KOPT-K1 (cell line): ENCODE measurements around the gene NQO2.

Experiments
- H3K27ac ChIP-seq: fragments of 200-600 bp; sonication (generic); 2 replicates; pipeline ENCODE4 v1.5.1; 2016; ENCODE audit warnings: antibody characterized with exemption, mild to moderate bottlenecking, low read depth, low read length; ENCODE audit not compliant: poor library complexity, severe bottlenecking
- H3K36me3 ChIP-seq: fragments of 200-600 bp; sonication (generic); 2 replicates; pipeline ENCODE4 v1.5.1; 2017; ENCODE audit warnings: antibody characterized with exemption, mild to moderate bottlenecking, low read length, moderate library complexity; ENCODE audit not compliant: insufficient read depth
- H3K9me3 ChIP-seq: fragments of 200-600 bp; sonication (generic); 2 replicates; pipeline ENCODE4 v1.5.1; 2017; ENCODE audit warnings: antibody characterized with exemption, low read length, mild to moderate bottlenecking; ENCODE audit not compliant: insufficient read depth, poor library complexity, severe bottlenecking

The NQO2 gene

GRCh38 chr6:2999618-3000557 lies at the start of gene NQO2:
NQO2 (plus strand) TSS chr6:2999894; CDS start chr6:3006553, 6,659 bp downstream.
- Histone ChIP-seq H3K36me3 (peaks cover 5% of the 10 kb centered on the region; the same call in 1 of the 2 replicates), H3K27ac (peak within 1 kb of the TSS; percentile 82), H3K9me3 (no peaks in the 10 kb centered on the region)

GRCh38 chr6:2950713-2951112 lies 49.0 kb upstream of the NQO2 start:
- H3K27ac ChIP-seq: no peak overlapping the region
- no peaks in the 10 kb centered on the region for H3K36me3 ChIP-seq
- H3K9me3 ChIP-seq: no peaks in the 10 kb centered on the region

- H3K27ac ChIP-seq: no peak overlapping the region
Measured at GRCh38 chr6:2951728-2952127, 48.0 kb upstream of the NQO2 start.

GRCh38 chr6:2952557-2953095 lies 47.1 kb upstream of the NQO2 start:
- Histone ChIP-seq H3K27ac (peak overlapping the region; percentile 44), H3K36me3 (no peaks in the 10 kb centered on the region), H3K9me3 (no peaks in the 10 kb centered on the region)

More at GRCh38 chr6:2951728-2952127, 48.0 kb upstream of the NQO2 start:
- Histone ChIP-seq H3K9me3 (no peaks in the 10 kb centered on the region), H3K36me3 (no peaks in the 10 kb centered on the region)

DNA sequence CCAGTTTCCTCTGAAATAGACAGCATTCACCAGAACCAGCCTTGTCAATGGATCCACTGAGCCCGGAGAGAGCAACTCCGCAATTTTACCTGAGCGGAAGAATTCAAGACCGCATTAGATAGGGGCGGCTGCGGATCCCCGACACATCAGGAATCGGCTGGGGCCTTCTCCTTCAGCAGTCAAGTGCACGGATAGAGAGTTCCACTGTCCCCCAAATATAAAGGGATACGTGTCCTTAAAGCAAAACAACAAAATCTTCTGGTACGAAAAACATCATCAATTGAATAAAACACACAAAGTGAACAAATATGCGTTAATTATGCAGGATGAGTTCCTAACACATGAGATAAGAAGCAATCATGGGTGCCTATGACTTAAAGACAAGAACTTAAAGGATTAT lies 46.6 kb upstream of the NQO2 start:
- Histone ChIP-seq H3K9me3 (no peaks in the 10 kb centered on the region), H3K36me3 (no peaks in the 10 kb centered on the region), H3K27ac (peak overlapping the region; percentile 44)

GRCh38 chr6:2956930-2957685 lies 42.6 kb upstream of the NQO2 start:
- Histone ChIP-seq H3K36me3 (no peaks in the 10 kb centered on the region), H3K27ac (no peak overlapping the region)

DNA sequence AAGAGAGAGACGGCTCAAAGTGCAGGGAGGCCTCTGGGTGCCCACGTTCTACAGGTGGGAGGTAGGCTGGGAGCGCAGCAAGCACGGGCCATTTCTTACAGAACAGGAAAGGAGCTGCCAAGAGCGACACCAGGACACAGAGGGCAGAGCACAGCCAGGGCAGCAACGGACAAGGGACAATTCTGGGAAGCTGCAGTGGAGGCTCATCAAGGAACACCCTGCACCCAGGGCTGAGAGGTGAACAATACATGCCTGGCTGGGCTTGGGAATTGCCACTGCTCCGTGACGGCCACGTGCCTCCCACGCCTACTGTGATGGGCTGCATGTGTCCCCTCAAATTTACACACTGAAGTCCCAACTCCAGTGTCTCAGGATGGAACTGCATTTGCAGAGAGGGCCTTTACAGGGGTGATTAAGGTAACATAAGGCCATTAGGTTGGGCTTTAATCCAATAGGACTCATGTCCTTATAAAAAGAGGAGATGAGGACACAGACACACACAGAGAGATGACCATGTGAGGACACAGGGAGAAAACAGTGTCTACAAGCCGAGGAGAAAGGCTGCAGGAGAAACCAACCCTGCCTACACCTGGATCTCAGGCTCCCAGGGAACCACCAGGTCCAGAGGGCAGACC lies 41.9 kb upstream of the NQO2 start:
- Histone ChIP-seq H3K27ac (no peak overlapping the region), H3K36me3 (no peaks in the 10 kb centered on the region), H3K9me3 (no peaks in the 10 kb centered on the region)

More at GRCh38 chr6:2956930-2957685, 42.6 kb upstream of the NQO2 start:
- H3K9me3 ChIP-seq: no peaks in the 10 kb centered on the region

- no peak overlapping the region for H3K27ac ChIP-seq
- no peaks in the 10 kb centered on the region for H3K36me3 ChIP-seq
- H3K9me3 ChIP-seq: no peaks in the 10 kb centered on the region
Measured at GRCh38 chr6:2958331-2958711, 41.4 kb upstream of the NQO2 start.

DNA sequence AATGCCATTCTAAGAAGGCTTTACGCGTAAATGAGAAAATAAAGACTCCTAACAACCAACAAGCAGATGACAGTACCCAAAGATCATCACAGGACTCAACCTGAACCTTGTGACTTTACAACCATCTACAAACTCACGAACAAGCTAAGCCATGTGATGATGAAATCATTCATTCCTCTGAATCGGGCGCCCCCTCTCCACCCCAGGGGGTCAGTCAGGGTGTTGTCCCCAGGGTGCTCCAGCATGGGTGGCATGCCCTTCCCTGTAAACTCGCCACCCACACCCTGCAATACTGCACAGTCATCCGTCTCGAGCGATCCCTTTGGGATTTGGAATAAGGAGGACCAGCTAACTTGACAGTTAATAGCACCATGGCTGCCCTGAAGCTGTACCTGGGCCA lies 40.9 kb upstream of the NQO2 start:
- H3K27ac ChIP-seq: no peak overlapping the region
- H3K9me3 ChIP-seq: no peaks in the 10 kb centered on the region
- no peaks in the 10 kb centered on the region for H3K36me3 ChIP-seq

GRCh38 chr6:2959909-2960719 lies 39.6 kb upstream of the NQO2 start:
- H3K9me3 ChIP-seq: no peaks in the 10 kb centered on the region
- no peak overlapping the region for H3K27ac ChIP-seq
- no peaks in the 10 kb centered on the region for H3K36me3 ChIP-seq

DNA sequence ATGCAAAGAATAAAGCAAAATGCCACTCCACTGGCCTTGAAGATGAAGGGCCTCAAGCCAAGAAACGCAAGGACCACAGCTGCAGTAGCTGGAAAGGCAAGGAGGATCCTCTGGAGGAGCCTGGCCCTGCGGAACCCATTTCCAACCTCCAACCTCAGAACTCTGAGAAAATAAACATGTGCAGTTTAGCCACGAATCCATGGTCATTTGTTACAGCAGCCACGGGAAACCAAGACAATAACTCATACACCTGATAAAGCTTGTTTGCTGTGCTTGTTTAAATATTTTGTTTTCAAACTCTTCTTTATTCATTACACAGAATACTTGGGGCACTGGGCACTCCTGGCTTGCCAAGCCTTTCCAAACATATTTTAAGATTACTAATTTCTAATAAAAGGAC lies 38.8 kb upstream of the NQO2 start:
- H3K27ac ChIP-seq: no peak overlapping the region
- no peaks in the 10 kb centered on the region for H3K9me3 ChIP-seq
- no peaks in the 10 kb centered on the region for H3K36me3 ChIP-seq

DNA sequence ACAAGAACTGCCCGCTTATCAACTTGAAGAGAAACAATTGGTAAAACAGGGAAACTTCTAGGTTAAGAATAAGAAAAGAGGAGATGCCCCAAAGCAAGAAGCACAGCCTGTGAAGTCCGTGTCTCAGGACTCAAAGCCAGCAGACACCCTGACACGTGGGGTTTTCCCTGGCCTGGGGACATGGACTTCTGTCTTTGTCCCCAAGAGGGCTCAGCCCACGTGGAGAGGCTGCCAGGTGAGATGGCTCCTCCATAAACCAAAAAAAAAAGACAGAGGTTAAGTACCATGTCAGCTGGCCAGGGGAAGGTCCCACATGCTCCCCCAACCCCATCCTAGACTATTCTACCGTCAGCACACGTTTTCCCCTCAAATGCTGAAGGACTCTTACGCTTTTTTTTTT lies 38.2 kb upstream of the NQO2 start:
- H3K36me3 ChIP-seq: no peaks in the 10 kb centered on the region
- no peak overlapping the region for H3K27ac ChIP-seq
- no peaks in the 10 kb centered on the region for H3K9me3 ChIP-seq

DNA sequence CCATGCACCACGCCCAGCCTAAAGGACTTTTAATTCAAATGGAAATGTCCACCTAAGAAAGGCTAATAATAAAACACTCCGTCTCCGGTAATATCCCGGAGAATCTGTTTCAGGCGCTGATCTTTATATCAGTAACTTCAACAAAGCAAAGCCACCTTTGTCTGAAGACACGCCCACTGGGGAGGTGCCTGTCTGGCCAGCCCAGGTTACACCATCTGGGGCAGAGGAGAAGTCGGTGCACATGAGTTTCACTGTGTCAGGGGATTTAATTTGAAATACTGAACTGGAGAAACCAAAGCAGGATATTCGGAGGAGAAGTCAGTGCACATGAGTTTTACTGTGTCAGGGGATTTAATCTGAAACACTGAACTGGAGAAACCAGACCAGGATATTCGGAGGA lies 37.7 kb upstream of the NQO2 start:
- Histone ChIP-seq H3K9me3 (no peaks in the 10 kb centered on the region), H3K27ac (no peak overlapping the region), H3K36me3 (no peaks in the 10 kb centered on the region)

DNA sequence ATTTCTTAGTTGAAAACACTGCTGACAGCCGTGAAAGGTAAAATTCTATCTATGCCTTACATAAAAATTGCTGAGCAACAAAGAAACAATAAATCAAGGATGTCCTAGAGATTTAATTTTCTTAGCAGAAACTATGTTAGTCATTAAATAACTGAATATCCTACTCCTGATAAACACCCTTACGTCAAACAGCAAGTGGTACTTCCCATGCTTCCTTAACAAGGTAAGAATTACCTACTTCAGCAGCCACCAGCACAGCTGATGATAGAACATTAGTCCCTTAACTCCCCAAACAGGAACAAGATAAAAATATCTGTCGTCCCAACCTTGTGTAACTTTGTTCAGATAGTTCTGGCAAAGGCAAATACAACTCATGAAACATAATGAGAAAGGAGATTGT lies 37.1 kb upstream of the NQO2 start:
- no peak overlapping the region for H3K27ac ChIP-seq
- H3K36me3 ChIP-seq: no peaks in the 10 kb centered on the region
- no peaks in the 10 kb centered on the region for H3K9me3 ChIP-seq
